Measurements from ENCODE around the gene UPF1.

Gene UPF1

GRCh38 chr19:18856385-18857126 is 24.8 kb downstream of the UPF1 start:
- no peak overlapping the region for H3K27ac Mint-ChIP-seq
- no peaks in the 10 kb centered on the region for H3K9me3 Mint-ChIP-seq
- no peaks in the 10 kb centered on the region for H3K4me1 Mint-ChIP-seq
- H3K36me3 Mint-ChIP-seq: peaks cover 9% of the 10 kb centered on the region
- no peak overlapping the region for H3K4me3 Mint-ChIP-seq
- no peaks in the 10 kb centered on the region for H3K27me3 Mint-ChIP-seq

- H3K27me3 Mint-ChIP-seq: no peaks in the 10 kb centered on the region
- no peaks in the 10 kb centered on the region for H3K4me1 Mint-ChIP-seq
- no peaks in the 10 kb centered on the region for H3K9me3 Mint-ChIP-seq
- peaks cover 9% of the 10 kb centered on the region for H3K36me3 Mint-ChIP-seq
- no peak overlapping the region for H3K4me3 Mint-ChIP-seq
- no peak overlapping the region for H3K27ac Mint-ChIP-seq
Measured at GRCh38 chr19:18857223-18857622, 25.5 kb downstream of the UPF1 start.

- H3K27ac Mint-ChIP-seq: no peak overlapping the region
- no peaks in the 10 kb centered on the region for H3K27me3 Mint-ChIP-seq
- H3K4me1 Mint-ChIP-seq: no peaks in the 10 kb centered on the region
- peaks cover 7% of the 10 kb centered on the region for H3K36me3 Mint-ChIP-seq
- H3K4me3 Mint-ChIP-seq: no peak overlapping the region
- no peaks in the 10 kb centered on the region for H3K9me3 Mint-ChIP-seq
Measured at GRCh38 chr19:18858906-18859646, 27.3 kb downstream of the UPF1 start.

GRCh38 chr19:18859676-18860301 is 28.0 kb downstream of the UPF1 start:
- no peaks in the 10 kb centered on the region for H3K27me3 Mint-ChIP-seq
- no peak overlapping the region for H3K27ac Mint-ChIP-seq
- no peaks in the 10 kb centered on the region for H3K9me3 Mint-ChIP-seq
- peaks cover 7% of the 10 kb centered on the region for H3K36me3 Mint-ChIP-seq
- no peak overlapping the region for H3K4me3 Mint-ChIP-seq
- no peaks in the 10 kb centered on the region for H3K4me1 Mint-ChIP-seq

- H3K4me3 Mint-ChIP-seq: no peak overlapping the region
- peaks cover 6% of the 10 kb centered on the region for H3K36me3 Mint-ChIP-seq
- no peaks in the 10 kb centered on the region for H3K27me3 Mint-ChIP-seq
- no peak overlapping the region for H3K27ac Mint-ChIP-seq
- H3K9me3 Mint-ChIP-seq: no peaks in the 10 kb centered on the region
- H3K4me1 Mint-ChIP-seq: no peaks in the 10 kb centered on the region
Measured at GRCh38 chr19:18860302-18860700, 28.5 kb downstream of the UPF1 start.

- H3K36me3 Mint-ChIP-seq: peaks cover 4% of the 10 kb centered on the region
- H3K9me3 Mint-ChIP-seq: no peaks in the 10 kb centered on the region
- H3K27me3 Mint-ChIP-seq: no peaks in the 10 kb centered on the region
- H3K4me1 Mint-ChIP-seq: no peaks in the 10 kb centered on the region
- no peak overlapping the region for H3K27ac Mint-ChIP-seq
- no peak overlapping the region for H3K4me3 Mint-ChIP-seq
Measured at GRCh38 chr19:18860725-18861124, 29.0 kb downstream of the UPF1 start.

GRCh38 chr19:18861235-18861634 is 29.5 kb downstream of the UPF1 start:
- Mint-ChIP-seq H3K27me3 (no peaks in the 10 kb centered on the region), H3K27ac (no peak overlapping the region), H3K36me3 (peaks cover 4% of the 10 kb centered on the region), H3K9me3 (no peaks in the 10 kb centered on the region), H3K4me1 (no peaks in the 10 kb centered on the region), H3K4me3 (no peak overlapping the region)

GRCh38 chr19:18861917-18862316 is 30.2 kb downstream of the UPF1 start:
- Mint-ChIP-seq H3K27me3 (no peaks in the 10 kb centered on the region), H3K4me1 (no peaks in the 10 kb centered on the region), H3K4me3 (no peak overlapping the region), H3K36me3 (peaks cover 6% of the 10 kb centered on the region), H3K27ac (no peak overlapping the region), H3K9me3 (no peaks in the 10 kb centered on the region)

GRCh38 chr19:18862976-18863842 is 31.4 kb downstream of the UPF1 start:
- Mint-ChIP-seq H3K4me3 (no peak overlapping the region), H3K27ac (no peak overlapping the region), H3K4me1 (no peaks in the 10 kb centered on the region), H3K9me3 (no peaks in the 10 kb centered on the region), H3K36me3 (peaks cover 8% of the 10 kb centered on the region), H3K27me3 (no peaks in the 10 kb centered on the region)

GRCh38 chr19:18863843-18864362 is 32.1 kb downstream of the UPF1 start:
- H3K4me3 Mint-ChIP-seq: no peak overlapping the region
- no peaks in the 10 kb centered on the region for H3K4me1 Mint-ChIP-seq
- H3K36me3 Mint-ChIP-seq: peaks cover 8% of the 10 kb centered on the region
- no peaks in the 10 kb centered on the region for H3K27me3 Mint-ChIP-seq
- no peaks in the 10 kb centered on the region for H3K9me3 Mint-ChIP-seq
- no peak overlapping the region for H3K27ac Mint-ChIP-seq

- H3K36me3 Mint-ChIP-seq: peaks cover 8% of the 10 kb centered on the region
- no peaks in the 10 kb centered on the region for H3K27me3 Mint-ChIP-seq
- H3K4me3 Mint-ChIP-seq: no peak overlapping the region
- H3K27ac Mint-ChIP-seq: no peak overlapping the region
- H3K4me1 Mint-ChIP-seq: no peaks in the 10 kb centered on the region
- H3K9me3 Mint-ChIP-seq: no peaks in the 10 kb centered on the region
Measured at GRCh38 chr19:18865106-18865972, 33.6 kb downstream of the UPF1 start.

- peaks cover 6% of the 10 kb centered on the region for H3K4me1 Mint-ChIP-seq
- H3K27ac Mint-ChIP-seq: no peak overlapping the region
- H3K27me3 Mint-ChIP-seq: no peaks in the 10 kb centered on the region
- H3K36me3 Mint-ChIP-seq: peaks cover 5% of the 10 kb centered on the region
- no peaks in the 10 kb centered on the region for H3K9me3 Mint-ChIP-seq
- no peak overlapping the region for H3K4me3 Mint-ChIP-seq
Measured at GRCh38 chr19:18865973-18866799, 34.4 kb downstream of the UPF1 start.

- Mint-ChIP-seq H3K9me3 (no peaks in the 10 kb centered on the region), H3K27me3 (no peaks in the 10 kb centered on the region), H3K4me3 (no peak overlapping the region), H3K36me3 (peaks cover 5% of the 10 kb centered on the region), H3K4me1 (peaks cover 9% of the 10 kb centered on the region), H3K27ac (no peak overlapping the region)
Measured at GRCh38 chr19:18866800-18867123, 35.0 kb downstream of the UPF1 start.

GRCh38 chr19:18867199-18867598 is 35.4 kb downstream of the UPF1 start:
- H3K36me3 Mint-ChIP-seq: peaks cover 5% of the 10 kb centered on the region
- H3K4me1 Mint-ChIP-seq: peaks cover 10% of the 10 kb centered on the region
- no peak overlapping the region for H3K27ac Mint-ChIP-seq
- no peaks in the 10 kb centered on the region for H3K27me3 Mint-ChIP-seq
- no peak overlapping the region for H3K4me3 Mint-ChIP-seq
- no peaks in the 10 kb centered on the region for H3K9me3 Mint-ChIP-seq

Measured in activated naive CD4-positive, alpha-beta T cell treated with anti-CD3 and anti-CD28 coated beads, Interleukin-2, amount 50 U/mL, for 24 hours (primary cell).